HepG2 (cell line): ENCODE measurements around the gene GNA12.

Experiments used
- ARNTL ChIP-seq: sonication (generic); formaldehyde crosslinking; IDR thresholded peaks from 2 replicates; pipeline ENCODE4 v1.4.0; 2020; ENCODE audit warnings: mild to moderate bottlenecking, missing genetic modification reagents
- CEBPG ChIP-seq: IDR thresholded peaks from 2 replicates; pipeline ENCODE4 v1.6.1; 2016
- FOXJ3 ChIP-seq: sonication (generic); formaldehyde crosslinking; IDR thresholded peaks from 2 replicates; pipeline ENCODE4 v1.4.0; 2020; ENCODE audit warnings: missing genetic modification reagents, mild to moderate bottlenecking, borderline replicate concordance
- JUND ChIP-seq: sonication (generic); formaldehyde crosslinking; IDR thresholded peaks from 2 replicates; pipeline ENCODE4 v1.8.0; 2022; ENCODE audit warnings: mild to moderate bottlenecking, missing genetic modification reagents
- LBX2 ChIP-seq: sonication (generic); formaldehyde crosslinking; IDR thresholded peaks from 2 replicates; pipeline ENCODE4 v1.5.0; 2020; ENCODE audit warnings: missing genetic modification reagents, mild to moderate bottlenecking, borderline replicate concordance
- MAZ ChIP-seq, 2 experiments: sonication (generic) in 1 of 2; formaldehyde crosslinking in 1 of 2; IDR thresholded peaks; 2 replicates each; pipeline versions ENCODE4 v1.5.0 to v1.6.1; 2012 to 2020; ENCODE audit warnings: low read depth in 2 of 2, mild to moderate bottlenecking in 2 of 2, borderline replicate concordance in 1 of 2, improper control_type of control experiment in 1 of 2, low read length in 1 of 2, missing genetic modification reagents in 1 of 2, moderate library complexity in 1 of 2
- MEF2D ChIP-seq: sonication (generic); formaldehyde crosslinking; IDR thresholded peaks from 2 replicates; pipeline ENCODE4 v1.5.1; 2020; ENCODE audit warnings: mild to moderate bottlenecking, missing genetic modification reagents
- ZNF10 ChIP-seq: sonication (generic); formaldehyde crosslinking; IDR thresholded peaks from 2 replicates; pipeline ENCODE4 v1.4.0; 2020; ENCODE audit warnings: mild to moderate bottlenecking, low read depth, missing genetic modification reagents, borderline replicate concordance
- TF ChIP-seq, protein P1 (sequence below): sonication (generic); formaldehyde crosslinking; IDR thresholded peaks from 2 replicates; pipeline ENCODE4 v1.5.0; 2020; ENCODE audit warnings: mild to moderate bottlenecking, missing genetic modification reagents, moderate library complexity

GRCh38 chr7:2810682-2811415, 33.3 kb downstream of the GNA12 start:
- TF ChIP-seq MAZ (IDR thresholded peaks at IDR 0.05; ENCODE audit: borderline replicate concordance, low read depth, low read length): no peak
- TF ChIP-seq MAZ (CRISPR knock-in tag; IDR thresholded peaks at IDR 0.05; ENCODE audit: low read depth): no peak
- TF ChIP-seq MEF2D (CRISPR knock-in tag): no peak
- no peak for TF ChIP-seq ARNTL
- TF ChIP-seq JUND: no peak
- TF ChIP-seq, protein P1, sequence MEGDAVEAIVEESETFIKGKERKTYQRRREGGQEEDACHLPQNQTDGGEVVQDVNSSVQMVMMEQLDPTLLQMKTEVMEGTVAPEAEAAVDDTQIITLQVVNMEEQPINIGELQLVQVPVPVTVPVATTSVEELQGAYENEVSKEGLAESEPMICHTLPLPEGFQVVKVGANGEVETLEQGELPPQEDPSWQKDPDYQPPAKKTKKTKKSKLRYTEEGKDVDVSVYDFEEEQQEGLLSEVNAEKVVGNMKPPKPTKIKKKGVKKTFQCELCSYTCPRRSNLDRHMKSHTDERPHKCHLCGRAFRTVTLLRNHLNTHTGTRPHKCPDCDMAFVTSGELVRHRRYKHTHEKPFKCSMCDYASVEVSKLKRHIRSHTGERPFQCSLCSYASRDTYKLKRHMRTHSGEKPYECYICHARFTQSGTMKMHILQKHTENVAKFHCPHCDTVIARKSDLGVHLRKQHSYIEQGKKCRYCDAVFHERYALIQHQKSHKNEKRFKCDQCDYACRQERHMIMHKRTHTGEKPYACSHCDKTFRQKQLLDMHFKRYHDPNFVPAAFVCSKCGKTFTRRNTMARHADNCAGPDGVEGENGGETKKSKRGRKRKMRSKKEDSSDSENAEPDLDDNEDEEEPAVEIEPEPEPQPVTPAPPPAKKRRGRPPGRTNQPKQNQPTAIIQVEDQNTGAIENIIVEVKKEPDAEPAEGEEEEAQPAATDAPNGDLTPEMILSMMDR (CRISPR knock-in tag): no peak
- TF ChIP-seq LBX2 (CRISPR knock-in tag): no peak
- TF ChIP-seq CEBPG: no peak
- TF ChIP-seq FOXJ3 (CRISPR knock-in tag): no peak
- no peak for TF ChIP-seq ZNF10 (CRISPR knock-in tag)
